PC-3 (cell line): ENCODE measurements around the gene RHBDL2.
"Not testable (repeated sequence)": the region's sequence is repeated elsewhere in the genome, so short reads cannot be mapped to it uniquely, and the experiment has no call there.

ENCODE experiments used
- CTCF ChIP-seq: fragments of 300-600 bp; sonication (generic); conservative IDR thresholded peaks from 2 replicates; pipeline ENCODE4 v1.5.1; 2017; ENCODE audit warnings: antibody characterized with exemption, low read depth, mild to moderate bottlenecking, low read length
- EZH2 ChIP-seq: fragments of 300-600 bp; sonication (generic); IDR thresholded peaks from one replicate; pipeline ENCODE4 v1.6.1; 2017; ENCODE audit warnings: antibody characterized with exemption, mild to moderate bottlenecking, low read length; ENCODE audit not compliant: unreplicated experiment
- EZH2phosphoT487 ChIP-seq: fragments of 300-600 bp; sonication (generic); IDR thresholded peaks from 2 replicates; pipeline ENCODE4 v1.6.1; 2018; ENCODE audit warnings: mild to moderate bottlenecking, antibody characterized with exemption, low read length, borderline replicate concordance

DNA sequence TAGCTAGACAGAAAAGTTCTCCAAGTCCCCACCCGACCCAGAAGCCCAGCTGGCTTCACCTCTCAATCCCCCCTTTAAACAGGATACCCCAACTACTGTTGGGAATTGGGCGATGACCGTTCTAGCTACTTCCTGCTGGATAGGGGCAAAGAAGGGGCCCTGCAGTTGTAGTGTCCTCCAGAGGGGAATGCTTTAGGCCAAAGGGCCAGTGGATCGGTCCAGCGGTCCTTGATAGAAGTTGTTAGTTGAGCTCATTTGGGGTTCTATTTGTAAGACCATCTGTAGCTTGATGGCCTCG lies 36.6 kb upstream of the RHBDL2 start:
- not testable (repeated sequence) for TF ChIP-seq CTCF, EZH2, EZH2phosphoT487
